ENCODE data around the gene PROB1. TPM values are rescaled to one million over a fixed set of nuclear protein-coding genes. Genes with fewer than 3 reads are reported as not detected.
"Not testable (repeated sequence)": the region's sequence is repeated elsewhere in the genome, so short reads cannot be mapped to it uniquely, and the experiment has no call there.

PROB1 gene
- total RNA-seq, 4 donors from 2014 or later, result 0.55 to 1.1 (median 0.60) TPM; not detected in 1

GRCh38 chr5:139387611-139388197, 7.2 kb downstream of the PROB1 start:
- WGBS, 2 donors (ENCODE audit: low coverage in 1 of 2), result 63% methylated on average over 10 of the region's 10 CpGs; no CpG with 5 or more reads in 1 of the 2 donors
- no peaks in the 10 kb centered on the region for H3K27me3 ChIP-seq
- no peak overlapping the region for H3K4me3 ChIP-seq
- H3K27ac ChIP-seq, result peak overlapping the region; percentile 75 to 87 (median 80)
- H3K4me1 ChIP-seq, result peaks cover 10 to 66% (median 51%) of the 10 kb centered on the region in 4 donors
- no peaks in the 10 kb centered on the region for H3K36me3 ChIP-seq
- in situ Hi-C loops (cut with MboI; ENCODE audit: low pct_ligation_motif_present in 1 of 4, low pct_unique_long_range_greater_than_20kb in 1 of 4, low sequenced_read_pairs in 3 of 4) (no loop called here), intact Hi-C loops (cut with DNase I; ENCODE audit: low total_unique reads) (no loop called here)
- no peak for TF ChIP-seq POLR2A (IDR thresholded peaks at IDR 0.05)
- TF ChIP-seq, protein P1, sequence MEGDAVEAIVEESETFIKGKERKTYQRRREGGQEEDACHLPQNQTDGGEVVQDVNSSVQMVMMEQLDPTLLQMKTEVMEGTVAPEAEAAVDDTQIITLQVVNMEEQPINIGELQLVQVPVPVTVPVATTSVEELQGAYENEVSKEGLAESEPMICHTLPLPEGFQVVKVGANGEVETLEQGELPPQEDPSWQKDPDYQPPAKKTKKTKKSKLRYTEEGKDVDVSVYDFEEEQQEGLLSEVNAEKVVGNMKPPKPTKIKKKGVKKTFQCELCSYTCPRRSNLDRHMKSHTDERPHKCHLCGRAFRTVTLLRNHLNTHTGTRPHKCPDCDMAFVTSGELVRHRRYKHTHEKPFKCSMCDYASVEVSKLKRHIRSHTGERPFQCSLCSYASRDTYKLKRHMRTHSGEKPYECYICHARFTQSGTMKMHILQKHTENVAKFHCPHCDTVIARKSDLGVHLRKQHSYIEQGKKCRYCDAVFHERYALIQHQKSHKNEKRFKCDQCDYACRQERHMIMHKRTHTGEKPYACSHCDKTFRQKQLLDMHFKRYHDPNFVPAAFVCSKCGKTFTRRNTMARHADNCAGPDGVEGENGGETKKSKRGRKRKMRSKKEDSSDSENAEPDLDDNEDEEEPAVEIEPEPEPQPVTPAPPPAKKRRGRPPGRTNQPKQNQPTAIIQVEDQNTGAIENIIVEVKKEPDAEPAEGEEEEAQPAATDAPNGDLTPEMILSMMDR (IDR thresholded peaks at IDR 0.05), result no peak
- TF ChIP-seq EP300 (IDR thresholded peaks at IDR 0.05; ENCODE audit: low read depth), result no peak
- no peak for TF ChIP-seq POLR2AphosphoS5 (IDR thresholded peaks at IDR 0.05)
- no peak for DNase-seq
- H3K9me3 ChIP-seq, result no peaks in the 10 kb centered on the region

GRCh38 chr5:139386956-139387355, 7.9 kb downstream of the PROB1 start:
- H3K9me3 ChIP-seq; H3K4me3 ChIP-seq; H3K27me3 ChIP-seq; H3K27ac ChIP-seq; in situ Hi-C loops (cut with MboI; ENCODE audit: low pct_ligation_motif_present in 1 of 4, low pct_unique_long_range_greater_than_20kb in 1 of 4, low sequenced_read_pairs in 3 of 4); H3K36me3 ChIP-seq; intact Hi-C loops (cut with DNase I; ENCODE audit: low total_unique reads); DNase-seq: not testable (repeated sequence)
- WGBS, 2 donors (ENCODE audit: low coverage in 1 of 2), result 96% methylated on average over 10 of the region's 10 CpGs; no CpG with 5 or more reads in 1 of the 2 donors
- H3K4me1 ChIP-seq, result peaks cover 11 to 65% (median 54%) of the 10 kb centered on the region in 4 donors

- Histone ChIP-seq H3K9me3 (no peaks in the 10 kb centered on the region), H3K36me3 (no peaks in the 10 kb centered on the region), H3K4me1 (peaks cover 11 to 57% (median 48%) of the 10 kb centered on the region in 4 donors), H3K27ac (peak overlapping the region in 1 of 4 donors; percentile 68), H3K4me3 (no peak overlapping the region), H3K27me3 (no peaks in the 10 kb centered on the region)
- DNase-seq, result no peak
- in situ Hi-C loops (cut with MboI; ENCODE audit: low pct_ligation_motif_present in 1 of 4, low pct_unique_long_range_greater_than_20kb in 1 of 4, low sequenced_read_pairs in 3 of 4), result no loop called here
- intact Hi-C loops (cut with DNase I; ENCODE audit: low total_unique reads), result no loop called here
- WGBS, 2 donors (ENCODE audit: low coverage in 1 of 2), result 89% methylated on average over 5 of the region's 5 CpGs; no CpG with 5 or more reads in 1 of the 2 donors
- no peak for TF ChIP-seq POLR2AphosphoS5 (IDR thresholded peaks at IDR 0.05)
- no peak for TF ChIP-seq EP300 (IDR thresholded peaks at IDR 0.05; ENCODE audit: low read depth)
- TF ChIP-seq, protein P1 (IDR thresholded peaks at IDR 0.05), result no peak
- no peak for TF ChIP-seq POLR2A (IDR thresholded peaks at IDR 0.05)
These were observed 8.9 kb downstream of the PROB1 start for GRCh38 chr5:139386050-139386438.

DNA sequence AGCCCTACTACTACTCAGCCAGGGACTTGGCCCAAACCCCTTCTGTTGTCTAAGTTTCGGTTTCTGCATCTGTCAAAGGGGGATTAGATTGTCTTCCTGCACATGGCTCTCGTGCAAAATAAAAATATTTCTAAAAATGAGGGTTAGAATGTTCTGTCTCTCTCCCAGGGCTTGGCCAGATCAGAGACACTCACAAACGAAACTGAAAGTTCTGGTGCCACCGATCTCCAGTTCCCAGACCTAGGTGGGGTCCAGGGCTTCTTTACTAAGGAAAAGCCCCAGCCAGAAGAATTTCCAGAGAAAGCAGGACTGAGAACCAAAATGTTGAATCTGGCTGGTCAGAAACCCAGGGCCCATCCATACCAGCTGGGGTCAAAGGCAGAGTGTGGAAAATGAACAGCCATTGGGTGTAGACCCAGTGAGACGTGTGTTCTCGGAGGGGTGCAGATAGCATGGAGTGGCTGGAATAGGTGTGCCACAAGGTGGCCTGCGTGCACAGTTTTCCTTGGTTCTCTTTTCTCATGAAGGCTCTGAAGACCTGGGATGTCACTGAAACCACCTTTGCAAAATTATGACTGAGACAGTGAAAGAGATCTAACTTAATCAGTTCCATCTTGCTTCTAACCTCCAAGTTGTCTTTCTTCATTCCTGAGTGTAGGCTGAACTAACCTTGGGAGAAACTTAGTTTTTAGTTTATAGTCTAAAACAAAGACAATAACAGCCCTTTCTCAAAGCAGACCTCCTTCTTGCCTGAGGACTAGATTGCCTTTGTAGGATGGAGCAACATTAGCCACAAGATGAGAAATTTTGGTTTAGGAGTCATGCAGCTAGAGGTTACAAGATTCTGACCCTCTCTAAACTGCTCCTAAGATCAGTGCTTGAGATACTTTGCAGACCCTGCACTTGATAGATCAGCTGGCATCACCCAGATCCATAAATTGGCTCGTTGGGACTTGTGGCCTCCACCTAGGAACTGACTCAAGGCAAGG, 9.5 kb downstream of the PROB1 start:
- no peaks in the 10 kb centered on the region for H3K27me3 ChIP-seq
- intact Hi-C loops (cut with DNase I; ENCODE audit: low total_unique reads) (no loop called here), in situ Hi-C loops (cut with MboI; ENCODE audit: low pct_ligation_motif_present in 1 of 4, low pct_unique_long_range_greater_than_20kb in 1 of 4, low sequenced_read_pairs in 3 of 4) (no loop called here)
- DNase-seq, result peak; percentile 51
- H3K27ac ChIP-seq, result peak overlapping the region; percentile 57 to 79 (median 66)
- peak overlapping the region in 3 of 4 donors; percentile 24 to 42 (median 24) for H3K4me3 ChIP-seq
- H3K36me3 ChIP-seq, result no peaks in the 10 kb centered on the region
- peaks cover 11 to 53% (median 48%) of the 10 kb centered on the region in 4 donors for H3K4me1 ChIP-seq
- TF ChIP-seq EP300 (IDR thresholded peaks at IDR 0.05; ENCODE audit: low read depth) (no peak), POLR2AphosphoS5 (IDR thresholded peaks at IDR 0.05) (no peak), POLR2A (IDR thresholded peaks at IDR 0.05) (no peak)
- TF ChIP-seq, protein P1 (IDR thresholded peaks at IDR 0.05), result peak; percentile 10 to 57 (median 27)
- H3K9me3 ChIP-seq, result no peaks in the 10 kb centered on the region
- WGBS, 2 donors (ENCODE audit: low coverage in 1 of 2), result 30 to 38% methylated on average over 3 to 8 of the region's 8 CpGs

Data from transverse colon (tissue), 4 donors.